HL-60 (cell line): ENCODE data around the gene CNTNAP5.

Experiments used
- CTCF ChIP-seq: IDR thresholded peaks from one replicate; pipeline ENCODE4 v1.5.1; 2011; ENCODE audit warnings: low read length, control low read depth, inconsistent platforms; ENCODE audit not compliant: insufficient read depth
- GABPA ChIP-seq: IDR thresholded peaks from 2 replicates; pipeline ENCODE4 v1.6.1; 2012; ENCODE audit warnings: low read depth
- POLR2AphosphoS5 ChIP-seq: IDR thresholded peaks from 2 replicates; pipeline ENCODE4 v1.6.1; 2012; ENCODE audit warnings: low read depth
- REST ChIP-seq: IDR thresholded peaks from 2 replicates; pipeline ENCODE4 v1.6.1; 2012; ENCODE audit warnings: low read depth; ENCODE audit not compliant: insufficient replicate concordance

- TF ChIP-seq CTCF (no peak), POLR2AphosphoS5 (no peak), REST (no peak), GABPA (no peak)
Measured at GRCh38 chr2:124563426-124563825, 538.3 kb downstream of the CNTNAP5 start.
